H1 (cell line): ENCODE data around the gene KLHDC8B. TPM values are rescaled to one million over a fixed set of nuclear protein-coding genes. Genes with fewer than 3 reads are reported as not detected.

Experiments
- CTCF ChIA-PET: fragments of 300-600 bp; sonication (Branson Sonifier 250); formaldehyde crosslinking; loops from one replicate; lab custom pipeline; 2021; ENCODE audit not compliant: partially characterized antibody; lab: Charles Lee
- POLR2A ChIA-PET: fragments of 300-600 bp; sonication (Branson Sonifier 250); formaldehyde crosslinking; loops from one replicate; lab custom pipeline; 2021; ENCODE audit warnings: inconsistent platforms; ENCODE audit not compliant: partially characterized antibody; lab: Charles Lee
- DNase-seq, 2 experiments: peaks; one replicate each; pipeline versions ENCODE4 v3.0.0 to v3.0.0-alpha.2; 2010 to 2022; ENCODE audit warnings: low spot score in 2 of 2, low read depth in 1 of 2, mixed read lengths in 1 of 2
- FAIRE-seq: peaks from 2 replicates; lab custom pipeline; 2011; peaks lifted over from hg19 to GRCh38; lab: Jason Lieb, UNC
- H2AFZ ChIP-seq: 2 replicates; pipeline ENCODE4 v1.8.1; 2012; ENCODE audit warnings: low read length, inconsistent platforms
- H2AK5ac ChIP-seq: 2 replicates; pipeline ENCODE4 v1.6.1; 2013; ENCODE audit warnings: low read depth, low read length
- H2BK120ac ChIP-seq: replicated peaks from 2 replicates; pipeline ENCODE3; 2013; ENCODE audit warnings: low read depth, low read length, inconsistent platforms
- H2BK12ac ChIP-seq: 2 replicates; pipeline ENCODE4 v1.6.1; 2013; ENCODE audit warnings: low read depth, low read length
- H2BK15ac ChIP-seq: 2 replicates; pipeline ENCODE4 v1.6.1; 2013; ENCODE audit warnings: low read length
- H2BK20ac ChIP-seq: 2 replicates; pipeline ENCODE4 v1.6.1; 2013; ENCODE audit warnings: low read length
- H2BK5ac ChIP-seq: 2 replicates; pipeline ENCODE4 v1.6.1; 2013; ENCODE audit warnings: low read depth, low read length
- H3K14ac ChIP-seq: 2 replicates; pipeline ENCODE4 v1.6.1; 2013; ENCODE audit warnings: inconsistent platforms; ENCODE audit not compliant: insufficient read length
- H3K18ac ChIP-seq: 2 replicates; pipeline ENCODE4 v1.6.1; 2013; ENCODE audit warnings: low read length; ENCODE audit errors: extremely low read depth
- H3K23ac ChIP-seq: 2 replicates; pipeline ENCODE4 v1.6.1; 2013; ENCODE audit warnings: inconsistent platforms; ENCODE audit not compliant: insufficient read length
- H3K23me2 ChIP-seq: 2 replicates; pipeline ENCODE4 v1.6.1; 2013; ENCODE audit warnings: low read depth, low read length
- H3K27ac ChIP-seq: 2 replicates; pipeline ENCODE4 v1.6.1; 2011; ENCODE audit warnings: low read depth, low read length, inconsistent platforms
- H3K27me3 ChIP-seq, 4 experiments: replicated peaks in 1 of 4; 1 replicate in 1 of 4; 2 replicates in 3 of 4; pipeline versions ENCODE4 v1.6.1 to v1.8.1; 2011 to 2013; ENCODE audit warnings: low read length in 3 of 4, mild to moderate bottlenecking in 3 of 4, inconsistent platforms in 2 of 4, mixed read lengths in 2 of 4, moderate library complexity in 1 of 4; ENCODE audit not compliant: control insufficient read depth in 3 of 4, insufficient read depth in 3 of 4; ENCODE audit errors: extremely low read depth in 1 of 4
- H3K36me3 ChIP-seq, 4 experiments: 2 replicates each; pipeline versions ENCODE4 v1.6.1 to v1.8.1; 2011 to 2013; ENCODE audit warnings: mild to moderate bottlenecking in 4 of 4, low read length in 3 of 4, moderate library complexity in 2 of 4, control low read depth in 1 of 4, inconsistent platforms in 1 of 4; ENCODE audit not compliant: insufficient read depth in 4 of 4, control insufficient read depth in 2 of 4
- H3K4ac ChIP-seq: replicated peaks from 2 replicates; pipeline ENCODE3; 2013; ENCODE audit warnings: low read length, low read depth, mixed read lengths, inconsistent platforms; ENCODE audit not compliant: insufficient read length
- H3K4me1 ChIP-seq, 4 experiments: replicated peaks in 1 of 4; 1 replicate in 1 of 4; 2 replicates in 3 of 4; pipeline versions ENCODE4 v1.6.1 to v1.8.1; 2011 to 2013; ENCODE audit warnings: low read length in 3 of 4, inconsistent platforms in 2 of 4, mixed read lengths in 1 of 4; ENCODE audit not compliant: insufficient read depth in 4 of 4, control insufficient read depth in 3 of 4
- H3K4me2 ChIP-seq, 2 experiments: 2 replicates each; pipeline versions ENCODE4 v1.6.1 to v1.8.1; 2011 to 2013; ENCODE audit warnings: low read depth in 2 of 2, low read length in 2 of 2, control low read depth in 1 of 2, inconsistent platforms in 1 of 2, mild to moderate bottlenecking in 1 of 2; ENCODE audit not compliant: insufficient read depth in 1 of 2
- H3K4me3 ChIP-seq, 4 experiments: fragments of 200-600, 300-600 bp in 1 of 4; sonication (generic), shearing (Covaris generic), sonication (Bioruptor Twin) in 1 of 4; 2 replicates each; pipeline versions ENCODE4 v1.5.1 to v1.8.1; 2011 to 2016; ENCODE audit warnings: low read length in 4 of 4, low read depth in 3 of 4, control low read depth in 2 of 4, inconsistent platforms in 2 of 4, mild to moderate bottlenecking in 2 of 4, mixed read lengths in 1 of 4, moderate library complexity in 1 of 4; ENCODE audit not compliant: insufficient read depth in 2 of 4; ENCODE audit errors: extremely low read depth in 1 of 4
- H3K56ac ChIP-seq: replicated peaks from 2 replicates; pipeline ENCODE3; 2013; ENCODE audit warnings: low read depth, mild to moderate bottlenecking, mixed read lengths, low read length, inconsistent platforms; ENCODE audit not compliant: insufficient read length
- H3K79me1 ChIP-seq: 2 replicates; pipeline ENCODE4 v1.6.1; 2013; ENCODE audit warnings: low read depth, low read length, control low read depth
- H3K79me2 ChIP-seq, 2 experiments: 2 replicates each; pipeline versions ENCODE4 v1.6.1 to v1.8.1; 2012 to 2013; ENCODE audit warnings: low read length in 2 of 2, mild to moderate bottlenecking in 2 of 2, inconsistent platforms in 1 of 2; ENCODE audit not compliant: insufficient read depth in 2 of 2, control insufficient read depth in 1 of 2
- H3K9ac ChIP-seq, 4 experiments: replicated peaks in 1 of 4; 1 replicate in 1 of 4; 2 replicates in 3 of 4; pipeline versions ENCODE4 v1.6.1 to v1.8.1; 2011 to 2013; ENCODE audit warnings: low read depth in 3 of 4, low read length in 3 of 4, control low read depth in 2 of 4, mild to moderate bottlenecking in 2 of 4, moderate library complexity in 2 of 4, inconsistent platforms in 1 of 4; ENCODE audit errors: extremely low read depth in 1 of 4
- H3K9me3 ChIP-seq, 2 experiments: 2 replicates each; pipeline versions ENCODE4 v1.6.1 to v1.8.1; 2012 to 2013; ENCODE audit warnings: mild to moderate bottlenecking in 2 of 2, moderate library complexity in 2 of 2, control low read depth in 1 of 2, inconsistent platforms in 1 of 2, low read depth in 1 of 2, low read length in 1 of 2, mixed read lengths in 1 of 2; ENCODE audit not compliant: insufficient read depth in 2 of 2
- H4K20me1 ChIP-seq, 2 experiments: replicated peaks in 1 of 2; 2 replicates each; pipeline versions ENCODE3 to v1.8.1; 2011 to 2013; ENCODE audit warnings: inconsistent platforms in 2 of 2, low read length in 2 of 2, mild to moderate bottlenecking in 1 of 2; ENCODE audit not compliant: insufficient read depth in 2 of 2, control insufficient read depth in 1 of 2
- H4K5ac ChIP-seq: 2 replicates; pipeline ENCODE4 v1.6.1; 2013; ENCODE audit warnings: low read length, low read depth, mixed read lengths, inconsistent platforms; ENCODE audit not compliant: insufficient read length
- H4K8ac ChIP-seq: 2 replicates; pipeline ENCODE4 v1.8.0; 2013; ENCODE audit warnings: mild to moderate bottlenecking, moderate library complexity, low read length, inconsistent platforms; ENCODE audit not compliant: insufficient read depth; ENCODE audit errors: extremely low read depth
- H4K91ac ChIP-seq: replicated peaks from 2 replicates; pipeline ENCODE3; 2013; ENCODE audit warnings: low read length, mixed read lengths, inconsistent platforms; ENCODE audit not compliant: insufficient read length
- CBX5 ChIP-seq: fragments of 300-800, 300-1000 bp; sonication (generic); IDR thresholded peaks from 2 replicates; pipeline ENCODE4 v1.7.1; 2016; ENCODE audit warnings: antibody characterized with exemption, low read length, low read depth
- GTF2F1 ChIP-seq: IDR thresholded peaks from 2 replicates; pipeline ENCODE4 v1.6.1; 2012; ENCODE audit warnings: low read depth, low read length, improper control_type of control experiment, borderline replicate concordance
- SRF ChIP-seq: IDR thresholded peaks from 2 replicates; pipeline ENCODE4 v1.6.1; 2011; ENCODE audit warnings: mild to moderate bottlenecking, low read depth, low read length, moderate library complexity
- TEAD4 ChIP-seq: IDR thresholded peaks from 2 replicates; pipeline ENCODE4 v1.6.1; 2012; ENCODE audit warnings: low read depth, low read length, inconsistent platforms, mixed read lengths
- WGBS, 2 experiments: shearing (Covaris generic) in 1 of 2; methylation state at CpG; one replicate each; pipeline versions ENCODE4 v1.1.6 to v1.1.7; 2013 to 2015; ENCODE audit warnings: low lambda C conversion rate in 2 of 2, mixed read lengths in 2 of 2, inconsistent platforms in 1 of 2, low coverage in 1 of 2, missing lambda C conversion rate in 1 of 2; ENCODE audit not compliant: insufficient replicate concordance in 2 of 2, insufficient coverage in 1 of 2, insufficient read length in 1 of 2; ENCODE audit errors: extremely low coverage in 1 of 2, missing lambda C conversion rate in 1 of 2; 5-methylcytosine and 5-hydroxymethylcytosine counted together
- polyA plus RNA-seq, 7 experiments: library from polyadenylated mRNA; depleted of rRNA in 3 of 7; stranded (reverse) in 5 of 7; unstranded in 2 of 7; fragments of >200 nt in 5 of 7; fragments of 200-250 nt in 2 of 7; gene quantifications; 1 replicate in 5 of 7; 2 replicates in 1 of 7; 4 replicates in 1 of 7; pipeline versions ENCODE4 v1.2.1 to v1.2.3, GENCODE V29; 2011 to 2013; ENCODE audit warnings: missing spikeins in 2 of 7, mixed read lengths in 2 of 7
- total RNA-seq: library from RNA; stranded (reverse); fragmentation: NEBNext Ultra II Directional; extraction: Animal tissue kit (Norgen Biotek cat#: 25700); gene quantifications from 2 replicates; pipeline ENCODE4 v1.2.1, GENCODE V29; 2021

KLHDC8B gene
- total and polyA plus RNA-seq, 2 of the 8 experiments (the other 6 are each of a cell fraction or from before 2014, with no cell fraction given), result 15.8 to 21.3 TPM

GRCh38 chr3:49213998-49214397, 42.6 kb downstream of the KLHDC8B start:
- H2AK5ac ChIP-seq, result no peak overlapping the region
- no peak overlapping the region for H3K27ac ChIP-seq
- no peak for DNase-seq
- no peak overlapping the region for H2BK5ac ChIP-seq
- no peak overlapping the region for H2BK120ac ChIP-seq
- no peaks in the 10 kb centered on the region for H3K4me1 ChIP-seq
- no peak overlapping the region for H2BK12ac ChIP-seq
- no peak overlapping the region for H2BK20ac ChIP-seq
- no peak overlapping the region for H2BK15ac ChIP-seq
- no peak overlapping the region for H4K5ac ChIP-seq
- H3K18ac ChIP-seq, result no peak overlapping the region
- no peak overlapping the region for H4K8ac ChIP-seq
- no peak overlapping the region for H3K4me2 ChIP-seq
- FAIRE-seq, result no peak
- H3K23ac ChIP-seq, result no peak overlapping the region
- no peaks in the 10 kb centered on the region; a peak in 1 of 8 replicates for H3K36me3 ChIP-seq
- H4K91ac ChIP-seq, result no peak overlapping the region
- no peak overlapping the region for H3K4ac ChIP-seq
- H2AFZ ChIP-seq, result no peak overlapping the region
- 78% methylated on average over 2 of the region's 2 CpGs; no CpG with 5 or more reads in 1 of the 2 experiments for WGBS, 2 experiments
- no peaks in the 10 kb centered on the region for H3K79me2 ChIP-seq
- no peaks in the 10 kb centered on the region for H3K27me3 ChIP-seq
- peaks cover 19 to 21% of the 10 kb centered on the region in 2 experiments for H3K9me3 ChIP-seq
- no peaks in the 10 kb centered on the region for H4K20me1 ChIP-seq
- H3K14ac ChIP-seq, result no peak overlapping the region
- no peaks in the 10 kb centered on the region for H3K23me2 ChIP-seq
- no peak overlapping the region for H3K4me3 ChIP-seq
- no peak overlapping the region for H3K56ac ChIP-seq
- TF ChIP-seq CBX5 (no peak), TEAD4 (no peak), SRF (no peak), GTF2F1 (no peak)
- ChIA-PET CTCF (no interaction called here), POLR2A (no interaction called here)
- no peaks in the 10 kb centered on the region for H3K79me1 ChIP-seq
- no peak overlapping the region for H3K9ac ChIP-seq
